Colonic mucosa (tissue), 4 donors: Measurements from ENCODE around the gene PRSS3. TPM values are rescaled to one million over a fixed set of nuclear protein-coding genes. Genes with fewer than 3 reads are reported as not detected.
"Not testable (repeated sequence)": the region's sequence is repeated elsewhere in the genome, so short reads cannot be mapped to it uniquely, and the experiment has no call there.

ENCODE experiments used
- DNase-seq: peaks from one replicate; pipeline ENCODE4 v3.0.0-alpha.2; 2020
- H3K27ac ChIP-seq: fragments of 200-600 bp; one replicate; pipeline ENCODE4 v1.8.0; 2021
- H3K27me3 ChIP-seq: fragments of 200-600 bp; one replicate; pipeline ENCODE4 v1.8.0; 2021
- H3K36me3 ChIP-seq: fragments of 200-600 bp; one replicate; pipeline ENCODE4 v1.8.0; 2021
- H3K4me1 ChIP-seq: fragments of 200-600 bp; one replicate; pipeline ENCODE4 v1.8.0; 2021; ENCODE audit warnings: mild to moderate bottlenecking
- H3K4me3 ChIP-seq: fragments of 200-600 bp; one replicate; pipeline ENCODE4 v1.8.0; 2021
- H3K9ac ChIP-seq, 2 donors: one replicate each; pipeline ENCODE4 v1.7.0; 2013; ENCODE audit warnings: control low read depth in 2 of 2, low read depth in 2 of 2, low read length in 2 of 2
- H3K9me3 ChIP-seq: fragments of 200-600 bp; one replicate; pipeline ENCODE4 v1.8.0; 2021
- intact Hi-C: fragments of 100-400 bp; cut with DNase I; formaldehyde crosslinking; loops from one replicate; pipeline ENCODE4 v1.14.1; 2022
- total RNA-seq, 2 donors: library from RNA; stranded (reverse); fragmentation: NEBNext Ultra II Directional in 1 of 2; extraction: Animal tissue kit (Norgen Biotek cat#: 25700) in 1 of 2; gene quantifications; one replicate each; pipeline ENCODE4 v1.2.1, GENCODE V29; 2021
- TF ChIP-seq, protein P1 (sequence below): fragments of 200-600 bp; IDR thresholded peaks from one replicate; pipeline ENCODE4 v1.8.0; 2022; ENCODE audit warnings: antibody characterized with exemption, mild to moderate bottlenecking
- donor health status: healthy.
- donor health status: DM: no; HTN: no; CAD: no.
- donor health status: DM: no; HTN: no; CAD: no.

Gene PRSS3
- total RNA-seq, 2 donors from 2014 or later = 148 to 191 TPM

DNA sequence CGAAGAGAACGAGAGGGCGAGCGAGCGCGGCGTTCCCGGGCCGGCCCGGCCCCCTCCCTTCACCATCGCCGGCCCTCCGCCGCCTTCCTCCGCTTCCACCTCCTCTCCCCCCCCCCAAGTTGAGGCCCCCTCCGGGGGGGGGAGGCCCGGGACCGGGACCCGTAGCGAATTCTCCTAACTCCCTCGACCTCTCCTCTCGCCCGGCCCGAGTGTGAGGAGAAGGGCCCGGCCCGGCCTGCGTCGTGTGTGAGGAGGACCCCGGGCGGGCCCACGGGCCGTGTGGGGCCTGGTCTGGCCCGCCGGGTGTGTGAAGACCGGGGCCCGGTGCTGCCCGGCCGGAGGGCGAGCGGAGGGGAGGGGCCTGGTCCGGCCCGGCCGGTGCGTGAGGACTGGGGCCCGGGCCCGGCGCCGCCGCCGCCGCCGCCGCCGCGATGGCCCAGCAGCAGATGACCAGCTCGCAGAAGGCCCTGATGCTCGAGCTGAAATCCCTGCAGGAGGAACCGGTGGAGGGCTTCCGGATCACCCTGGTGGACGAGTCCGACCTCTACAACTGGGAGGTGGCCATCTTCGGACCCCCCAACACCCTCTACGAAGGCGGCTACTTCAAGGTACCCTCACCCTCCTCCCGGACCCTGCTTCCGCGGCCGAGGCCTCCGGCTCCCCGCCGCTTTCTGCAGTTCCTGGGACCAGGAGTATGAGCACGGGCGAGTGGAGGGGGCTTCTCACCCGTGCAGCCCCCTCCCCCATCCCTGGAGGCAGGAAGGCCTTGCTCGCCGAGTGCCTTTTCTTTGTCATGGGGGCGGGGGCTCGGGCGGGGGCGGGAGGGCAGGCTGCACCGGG is 22.2 kb downstream of the PRSS3 start:
- peak overlapping the region; percentile 95 to 98 for H3K9ac ChIP-seq
- DNase-seq = peak; percentile 54
- H3K4me3 ChIP-seq = peak overlapping the region; percentile 83
- TF ChIP-seq, protein P1, sequence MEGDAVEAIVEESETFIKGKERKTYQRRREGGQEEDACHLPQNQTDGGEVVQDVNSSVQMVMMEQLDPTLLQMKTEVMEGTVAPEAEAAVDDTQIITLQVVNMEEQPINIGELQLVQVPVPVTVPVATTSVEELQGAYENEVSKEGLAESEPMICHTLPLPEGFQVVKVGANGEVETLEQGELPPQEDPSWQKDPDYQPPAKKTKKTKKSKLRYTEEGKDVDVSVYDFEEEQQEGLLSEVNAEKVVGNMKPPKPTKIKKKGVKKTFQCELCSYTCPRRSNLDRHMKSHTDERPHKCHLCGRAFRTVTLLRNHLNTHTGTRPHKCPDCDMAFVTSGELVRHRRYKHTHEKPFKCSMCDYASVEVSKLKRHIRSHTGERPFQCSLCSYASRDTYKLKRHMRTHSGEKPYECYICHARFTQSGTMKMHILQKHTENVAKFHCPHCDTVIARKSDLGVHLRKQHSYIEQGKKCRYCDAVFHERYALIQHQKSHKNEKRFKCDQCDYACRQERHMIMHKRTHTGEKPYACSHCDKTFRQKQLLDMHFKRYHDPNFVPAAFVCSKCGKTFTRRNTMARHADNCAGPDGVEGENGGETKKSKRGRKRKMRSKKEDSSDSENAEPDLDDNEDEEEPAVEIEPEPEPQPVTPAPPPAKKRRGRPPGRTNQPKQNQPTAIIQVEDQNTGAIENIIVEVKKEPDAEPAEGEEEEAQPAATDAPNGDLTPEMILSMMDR = no peak
- intact Hi-C loops = no loop called here
- no peaks in the 10 kb centered on the region for H3K36me3 ChIP-seq
- no peaks in the 10 kb centered on the region for H3K9me3 ChIP-seq
- peaks cover 10% of the 10 kb centered on the region for H3K4me1 ChIP-seq
- no peaks in the 10 kb centered on the region for H3K27me3 ChIP-seq
- H3K27ac ChIP-seq = peak overlapping the region; percentile 99

DNA sequence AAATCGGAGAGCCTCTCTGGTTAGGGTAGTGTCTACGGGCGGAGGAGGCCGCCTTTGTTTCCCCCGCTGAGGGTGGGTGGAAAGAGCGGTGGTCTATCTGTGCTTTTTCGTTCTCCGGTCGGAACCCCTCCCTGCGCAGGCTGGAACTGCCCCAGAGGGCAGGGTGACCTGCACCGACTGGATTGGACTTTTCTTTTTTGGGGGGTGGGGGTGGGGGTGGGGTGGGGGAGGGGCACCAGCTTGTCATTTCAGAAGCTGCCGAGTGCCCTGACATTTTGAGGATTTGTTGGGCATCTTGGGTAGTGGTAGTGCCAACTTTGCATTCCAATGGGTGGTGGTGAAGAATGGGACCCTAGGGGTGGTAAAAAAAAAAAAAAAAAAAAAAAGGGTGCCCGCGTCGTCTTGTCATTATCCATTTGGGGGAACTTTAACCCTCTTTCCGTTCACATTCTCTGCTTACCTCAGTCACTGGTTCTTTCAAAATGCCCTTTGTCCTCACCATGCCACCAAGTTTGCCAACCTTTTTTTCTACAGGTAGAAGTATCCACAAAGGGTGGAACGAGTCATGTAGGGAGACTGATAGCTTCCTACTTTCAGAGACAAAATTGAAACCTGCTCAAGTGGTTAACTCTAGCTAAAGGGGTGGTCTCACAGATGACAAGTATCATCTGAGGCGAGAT is 22.9 kb downstream of the PRSS3 start:
- TF ChIP-seq, protein P1 = no peak
- H3K4me1 ChIP-seq = peaks cover 10% of the 10 kb centered on the region
- H3K9ac ChIP-seq = peak overlapping the region; percentile 95 to 98
- intact Hi-C loops = no loop called here
- peak overlapping the region; percentile 99 for H3K27ac ChIP-seq
- no peaks in the 10 kb centered on the region for H3K9me3 ChIP-seq
- H3K36me3 ChIP-seq = no peaks in the 10 kb centered on the region
- H3K27me3 ChIP-seq = no peaks in the 10 kb centered on the region
- H3K4me3 ChIP-seq = peak overlapping the region; percentile 83
- peak; percentile 61 for DNase-seq

DNA sequence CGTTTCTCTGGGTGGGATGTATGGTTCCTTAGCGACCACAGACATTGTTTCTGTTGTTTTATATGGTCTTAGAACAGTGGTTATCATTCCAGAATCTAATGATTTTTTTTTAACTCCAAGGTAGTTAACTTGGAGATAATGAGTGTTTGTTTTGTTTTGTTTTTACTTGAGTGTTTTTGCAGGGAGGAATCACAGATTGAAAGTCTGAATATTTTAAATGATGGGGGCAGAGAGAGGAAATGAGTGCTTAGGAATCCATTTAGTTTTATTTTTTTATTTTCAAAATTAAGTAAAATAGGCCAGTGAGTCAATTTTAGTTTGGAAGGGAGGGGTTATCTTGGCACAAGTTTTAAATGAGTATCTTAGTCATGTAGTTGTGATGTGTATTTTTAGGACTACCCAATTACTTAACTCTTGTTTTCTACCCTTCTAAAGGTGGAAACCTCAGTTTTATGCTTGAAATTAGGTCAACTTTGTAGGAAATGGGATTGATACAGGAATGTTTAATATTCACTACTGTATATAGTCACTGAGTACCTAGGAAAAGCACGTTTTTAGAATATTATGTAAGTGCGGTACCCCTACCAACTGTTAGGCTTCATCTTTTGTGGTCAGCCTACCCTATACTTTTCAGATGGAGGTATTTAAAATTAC is 23.6 kb downstream of the PRSS3 start:
- peak overlapping the region; percentile 99 for H3K27ac ChIP-seq
- no peaks in the 10 kb centered on the region for H3K27me3 ChIP-seq
- TF ChIP-seq, protein P1 = no peak
- peak overlapping the region; percentile 83 for H3K4me3 ChIP-seq
- intact Hi-C loops = no loop called here
- H3K9ac ChIP-seq = peak overlapping the region; percentile 82 to 98
- H3K9me3 ChIP-seq = no peaks in the 10 kb centered on the region
- no peaks in the 10 kb centered on the region for H3K36me3 ChIP-seq
- peaks cover 8% of the 10 kb centered on the region for H3K4me1 ChIP-seq
- DNase-seq = no peak

DNA sequence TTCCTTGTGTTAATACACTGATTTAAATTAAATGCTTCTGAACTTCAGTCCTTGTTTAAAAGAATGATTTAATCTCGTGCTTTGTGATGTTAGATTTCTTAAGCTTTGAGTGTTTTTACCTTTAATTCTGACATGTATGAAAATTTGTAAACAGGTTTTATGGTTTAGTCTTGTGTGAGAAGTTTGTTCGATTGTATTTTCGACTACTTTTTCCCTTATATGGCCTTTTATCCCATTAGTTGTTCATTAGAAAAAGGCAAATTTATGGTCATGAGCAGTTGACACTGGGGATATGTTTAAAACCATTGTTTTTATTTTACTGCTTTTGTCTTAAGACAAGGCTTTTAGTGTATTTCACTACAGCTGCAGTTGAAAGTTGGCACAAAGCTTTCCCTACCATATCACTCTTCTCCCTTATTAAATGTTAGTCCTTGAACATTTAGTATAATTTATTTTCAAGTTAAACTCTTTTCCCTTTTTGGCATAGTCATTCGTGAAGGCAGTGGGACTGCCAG is 24.9 kb downstream of the PRSS3 start:
- no peak overlapping the region for H3K27ac ChIP-seq
- peaks cover 7% of the 10 kb centered on the region for H3K4me1 ChIP-seq
- no peak for DNase-seq
- H3K9ac ChIP-seq = no peak overlapping the region
- intact Hi-C loops = no loop called here
- no peak overlapping the region for H3K4me3 ChIP-seq
- no peaks in the 10 kb centered on the region for H3K27me3 ChIP-seq
- no peaks in the 10 kb centered on the region for H3K9me3 ChIP-seq
- H3K36me3 ChIP-seq = no peaks in the 10 kb centered on the region
- TF ChIP-seq, protein P1 = no peak

DNA sequence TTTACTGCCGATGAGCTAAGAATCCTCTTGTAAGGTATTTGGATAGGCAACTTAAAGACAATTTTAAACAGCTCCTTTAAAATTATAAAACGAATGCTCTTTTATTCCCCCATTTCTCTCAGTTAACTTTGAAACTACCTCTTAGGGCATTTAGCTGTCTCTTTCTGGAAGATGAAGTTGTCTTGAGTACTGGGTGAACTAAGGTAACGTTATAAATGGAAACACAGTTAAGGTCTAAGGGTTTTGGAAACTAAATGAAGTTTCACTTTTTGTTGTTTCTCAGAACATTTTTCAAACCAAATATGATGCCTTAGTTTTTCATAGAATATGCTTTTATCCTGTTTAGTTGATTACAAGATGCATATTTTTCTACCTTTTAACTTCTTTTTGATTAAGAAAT is 28.4 kb downstream of the PRSS3 start:
- no peak overlapping the region for H3K4me3 ChIP-seq
- peaks cover 7% of the 10 kb centered on the region for H3K4me1 ChIP-seq
- no peaks in the 10 kb centered on the region for H3K9me3 ChIP-seq
- no peaks in the 10 kb centered on the region for H3K36me3 ChIP-seq
- no peak overlapping the region for H3K27ac ChIP-seq
- intact Hi-C loops = no loop called here
- no peak overlapping the region for H3K9ac ChIP-seq
- H3K27me3 ChIP-seq = no peaks in the 10 kb centered on the region
- TF ChIP-seq, protein P1 = no peak
- no peak for DNase-seq

DNA sequence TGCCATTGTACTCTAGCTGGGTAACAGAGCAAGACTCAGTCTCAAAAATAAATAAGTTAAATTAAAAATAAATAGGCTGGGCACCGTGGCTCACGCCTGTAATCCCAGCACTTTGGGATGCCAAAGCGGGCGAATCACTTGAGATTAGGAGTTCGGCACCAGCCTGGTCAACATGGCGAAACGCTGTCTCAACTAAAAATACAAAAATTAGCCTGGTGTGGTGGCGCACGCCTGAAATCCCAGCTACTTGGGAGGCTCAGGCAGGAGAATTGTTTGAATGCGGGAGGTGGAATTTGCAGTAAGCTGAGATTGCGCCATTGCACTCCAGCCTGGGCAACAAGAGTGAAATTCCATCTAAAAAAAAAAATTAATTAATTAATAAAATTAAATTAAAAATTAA is 31.9 kb downstream of the PRSS3 start:
- H3K4me3 ChIP-seq, H3K9ac ChIP-seq, intact Hi-C loops, H3K9me3 ChIP-seq, DNase-seq, H3K27me3 ChIP-seq, H3K36me3 ChIP-seq, H3K27ac ChIP-seq, H3K4me1 ChIP-seq: not testable (repeated sequence)

DNA sequence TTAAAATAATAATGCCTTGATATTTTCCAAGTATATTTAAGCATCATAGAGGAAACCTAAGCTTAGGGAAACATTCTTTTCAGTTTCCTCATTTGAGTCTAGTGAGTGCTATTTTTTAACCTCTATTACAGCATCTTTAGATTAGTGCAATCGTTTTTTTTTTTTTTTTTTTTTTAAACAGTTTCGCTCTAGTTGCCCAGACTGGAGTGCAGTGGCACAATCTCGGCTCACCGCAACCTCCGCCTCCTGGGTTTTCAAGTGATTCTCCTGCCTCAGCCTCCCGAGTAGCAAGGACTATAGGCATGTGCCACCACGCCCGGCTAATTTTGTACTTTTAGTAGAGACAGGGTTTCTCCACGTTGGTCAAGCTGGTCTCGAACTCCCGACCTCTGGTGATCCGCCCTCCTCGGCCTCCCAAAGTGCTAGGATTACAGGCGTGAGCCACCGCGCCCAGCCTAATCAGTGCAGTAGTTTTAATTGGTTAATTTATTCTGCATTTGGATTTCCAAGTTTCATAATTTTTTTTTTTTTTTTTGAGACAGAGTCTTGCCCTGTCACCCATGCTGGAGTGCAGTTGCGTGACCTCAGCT is 34.4 kb downstream of the PRSS3 start:
- DNase-seq, H3K9me3 ChIP-seq, H3K4me1 ChIP-seq, H3K36me3 ChIP-seq, H3K27ac ChIP-seq, H3K27me3 ChIP-seq, H3K9ac ChIP-seq, H3K4me3 ChIP-seq, intact Hi-C loops: not testable (repeated sequence)
